ENCODE measurements around the gene MMS22L.
"Not testable (repeated sequence)": the region's sequence is repeated elsewhere in the genome, so short reads cannot be mapped to it uniquely, and the experiment has no call there.

Gene MMS22L

GRCh38 chr6:97240222-97240621, 42.8 kb downstream of the MMS22L start:
- no peak for DNase-seq (ENCODE audit: low spot score)

- DNase-seq (ENCODE audit: low spot score), result no peak
Measured at GRCh38 chr6:97231911-97232310, 51.1 kb downstream of the MMS22L start.

- DNase-seq (ENCODE audit: low spot score), result no peak
Measured at GRCh38 chr6:97222903-97223302, 60.1 kb downstream of the MMS22L start.

GRCh38 chr6:97218912-97219311, 64.1 kb downstream of the MMS22L start:
- DNase-seq (ENCODE audit: low spot score), result no peak

GRCh38 chr6:97215157-97215769, 67.8 kb downstream of the MMS22L start:
- peak; percentile 4 for DNase-seq (ENCODE audit: low spot score)

- no peak for DNase-seq (ENCODE audit: low spot score)
Measured at GRCh38 chr6:97214671-97215070, 68.3 kb downstream of the MMS22L start.

GRCh38 chr6:97207383-97207782, 75.6 kb downstream of the MMS22L start:
- DNase-seq (ENCODE audit: low spot score), result no peak

GRCh38 chr6:97205966-97206365, 77.0 kb downstream of the MMS22L start:
- no peak for DNase-seq (ENCODE audit: low spot score)

GRCh38 chr6:97203343-97203742, 79.7 kb downstream of the MMS22L start:
- no peak for DNase-seq (ENCODE audit: low spot score)

GRCh38 chr6:97198046-97198565, 84.9 kb downstream of the MMS22L start:
- DNase-seq (ENCODE audit: low spot score), result no peak

GRCh38 chr6:97195117-97195516, 87.9 kb downstream of the MMS22L start:
- DNase-seq (ENCODE audit: low spot score), result no peak

GRCh38 chr6:97189767-97190166, 93.2 kb downstream of the MMS22L start:
- DNase-seq (ENCODE audit: low spot score), result no peak

GRCh38 chr6:97187951-97188350, 95.1 kb downstream of the MMS22L start:
- DNase-seq (ENCODE audit: low spot score), result no peak

- DNase-seq (ENCODE audit: low spot score), result peak; percentile 6
Measured at GRCh38 chr6:97186416-97186999, 96.5 kb downstream of the MMS22L start.

GRCh38 chr6:97177905-97178304, 105.1 kb downstream of the MMS22L start:
- no peak for DNase-seq (ENCODE audit: low spot score)

- DNase-seq (ENCODE audit: low spot score), result no peak
Measured at GRCh38 chr6:97176468-97176867, 106.5 kb downstream of the MMS22L start.

- no peak for DNase-seq (ENCODE audit: low spot score)
Measured at GRCh38 chr6:97175806-97176205, 107.2 kb downstream of the MMS22L start.

- no peak for DNase-seq (ENCODE audit: low spot score)
Measured at GRCh38 chr6:97174471-97174870, 108.5 kb downstream of the MMS22L start.

GRCh38 chr6:97160280-97160679, 122.7 kb downstream of the MMS22L start:
- no peak for DNase-seq (ENCODE audit: low spot score)

- DNase-seq (ENCODE audit: low spot score), result not testable (repeated sequence)
Measured at GRCh38 chr6:97155447-97155846, 127.6 kb downstream of the MMS22L start.

GRCh38 chr6:97154015-97154414, 129.0 kb downstream of the MMS22L start:
- DNase-seq (ENCODE audit: low spot score), result no peak

GRCh38 chr6:97151601-97152000, 131.4 kb downstream of the MMS22L start:
- DNase-seq (ENCODE audit: low spot score), result no peak

GRCh38 chr6:97150932-97151331, 132.1 kb downstream of the MMS22L start:
- DNase-seq (ENCODE audit: low spot score), result no peak

- no peak for DNase-seq (ENCODE audit: low spot score)
Measured at GRCh38 chr6:97147421-97147820, 135.6 kb downstream of the MMS22L start.
